ENCODE measurements around the gene HOXD8.

The HOXD8 gene

GRCh38 chr2:176147800-176148496, 18.4 kb downstream of the HOXD8 start:
- no peak for DNase-seq

- no peak for DNase-seq
These were observed 19.4 kb downstream of the HOXD8 start for GRCh38 chr2:176148751-176149421.

- DNase-seq: no peak
These were observed 20.0 kb downstream of the HOXD8 start for GRCh38 chr2:176149481-176149938.

GRCh38 chr2:176149939-176150583, 20.6 kb downstream of the HOXD8 start:
- DNase-seq: no peak

GRCh38 chr2:176150584-176151441, 21.3 kb downstream of the HOXD8 start:
- DNase-seq: no peak

- no peak for DNase-seq
These were observed 22.2 kb downstream of the HOXD8 start, which contains the start of gene HOXD4 for GRCh38 chr2:176151442-176152287. Gene HOXD4, plus strand, starts transcription at chr2:176151550. Its CDS starts 84 bp downstream, at chr2:176151634.

GRCh38 chr2:176152350-176153181, 23.1 kb downstream of the HOXD8 start:
- DNase-seq: no peak

- no peak for DNase-seq
These were observed 25.2 kb downstream of the HOXD8 start for GRCh38 chr2:176154576-176155252.

- DNase-seq: no peak
These were observed 26.0 kb downstream of the HOXD8 start for GRCh38 chr2:176155356-176156044.

- DNase-seq: no peak
These were observed 26.8 kb downstream of the HOXD8 start for GRCh38 chr2:176156301-176156806.

- no peak for DNase-seq
These were observed 27.4 kb downstream of the HOXD8 start, which contains the start of gene HOXD3 for GRCh38 chr2:176156807-176157498. Gene HOXD3, plus strand, starts transcription at chr2:176157307. Its CDS starts 11,808 bp downstream, at chr2:176169115.

- DNase-seq: no peak
These were observed 28.1 kb downstream of the HOXD8 start for GRCh38 chr2:176157499-176158185.

GRCh38 chr2:176158186-176158591, 28.7 kb downstream of the HOXD8 start:
- no peak for DNase-seq

GRCh38 chr2:176158855-176159662, 29.6 kb downstream of the HOXD8 start:
- no peak for DNase-seq

- DNase-seq: no peak
These were observed 30.3 kb downstream of the HOXD8 start for GRCh38 chr2:176159663-176160250.

- no peak for DNase-seq
These were observed 30.9 kb downstream of the HOXD8 start for GRCh38 chr2:176160251-176160985.

All from activated CD8-positive, alpha-beta memory T cell treated with anti-CD3 and anti-CD28 coated beads, Interleukin-2, amount 50 U/mL, for 4 hours (primary cell).